GM21360 (cell line): Measurements from ENCODE around the gene ITGA6.

Experiments
- ATAC-seq: cut with Tn5 transposase; IDR thresholded peaks from one replicate; pipeline ENCODE4 v1.9.1; 2021; ENCODE audit warnings: mild to moderate bottlenecking, moderate library complexity; ENCODE audit not compliant: unreplicated experiment

The ITGA6 gene

DNA sequence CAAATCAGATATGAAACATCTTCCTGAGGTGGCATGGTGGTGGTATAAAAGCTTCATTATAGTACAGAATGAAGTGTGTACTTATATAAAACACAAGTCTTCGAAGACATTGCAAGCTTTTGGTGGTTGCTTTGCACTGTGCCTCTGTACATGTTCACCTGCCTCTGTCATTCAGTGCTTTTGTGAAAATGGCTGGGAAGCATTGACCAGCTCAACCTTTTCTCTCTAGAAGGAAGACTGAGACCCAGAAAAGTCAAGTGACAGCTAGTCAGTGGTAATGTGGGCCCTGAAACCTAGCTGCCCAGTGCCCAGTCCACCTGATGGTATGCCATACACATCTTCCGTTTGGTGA lies 12.1 kb downstream of the ITGA6 start:
- no peak for ATAC-seq

DNA sequence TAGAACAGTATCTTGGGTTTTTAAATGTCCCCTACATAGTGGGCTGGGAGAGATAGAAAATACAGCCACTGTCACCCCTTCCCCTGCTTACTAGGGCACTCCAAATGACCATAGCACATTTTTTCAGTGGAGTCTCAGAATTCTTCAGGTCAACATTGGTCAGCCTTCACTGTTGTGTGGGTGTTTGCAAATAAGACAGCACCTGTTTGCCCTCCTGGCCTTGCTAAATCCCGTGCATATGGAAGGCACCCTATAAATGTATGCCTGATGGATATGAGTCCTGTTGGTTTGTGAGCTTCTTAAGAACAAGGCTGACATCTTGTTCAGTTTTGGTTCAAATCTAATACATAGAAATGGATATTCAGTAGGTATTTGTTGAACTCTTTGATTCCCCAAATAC lies 12.5 kb downstream of the ITGA6 start:
- no peak for ATAC-seq

DNA sequence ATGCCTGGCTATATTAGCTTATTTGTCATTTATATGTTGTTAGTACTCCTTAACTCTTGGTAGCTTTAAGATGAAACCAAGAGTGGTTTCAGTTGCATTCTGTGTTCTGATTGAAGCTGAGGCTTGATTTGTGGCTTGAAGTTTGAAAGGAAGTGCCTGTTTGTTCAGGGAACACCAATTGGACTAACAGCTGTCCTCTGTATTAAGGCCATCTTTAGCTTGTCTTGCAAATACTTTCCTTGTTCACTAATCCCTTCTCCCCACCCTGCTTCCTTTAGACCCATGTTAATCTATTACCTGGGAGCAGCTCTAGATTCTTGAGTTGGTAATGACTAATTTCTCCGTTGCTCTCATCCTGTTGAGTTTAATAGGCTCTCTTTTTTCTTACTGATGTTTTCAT lies 13.4 kb downstream of the ITGA6 start:
- no peak for ATAC-seq

DNA sequence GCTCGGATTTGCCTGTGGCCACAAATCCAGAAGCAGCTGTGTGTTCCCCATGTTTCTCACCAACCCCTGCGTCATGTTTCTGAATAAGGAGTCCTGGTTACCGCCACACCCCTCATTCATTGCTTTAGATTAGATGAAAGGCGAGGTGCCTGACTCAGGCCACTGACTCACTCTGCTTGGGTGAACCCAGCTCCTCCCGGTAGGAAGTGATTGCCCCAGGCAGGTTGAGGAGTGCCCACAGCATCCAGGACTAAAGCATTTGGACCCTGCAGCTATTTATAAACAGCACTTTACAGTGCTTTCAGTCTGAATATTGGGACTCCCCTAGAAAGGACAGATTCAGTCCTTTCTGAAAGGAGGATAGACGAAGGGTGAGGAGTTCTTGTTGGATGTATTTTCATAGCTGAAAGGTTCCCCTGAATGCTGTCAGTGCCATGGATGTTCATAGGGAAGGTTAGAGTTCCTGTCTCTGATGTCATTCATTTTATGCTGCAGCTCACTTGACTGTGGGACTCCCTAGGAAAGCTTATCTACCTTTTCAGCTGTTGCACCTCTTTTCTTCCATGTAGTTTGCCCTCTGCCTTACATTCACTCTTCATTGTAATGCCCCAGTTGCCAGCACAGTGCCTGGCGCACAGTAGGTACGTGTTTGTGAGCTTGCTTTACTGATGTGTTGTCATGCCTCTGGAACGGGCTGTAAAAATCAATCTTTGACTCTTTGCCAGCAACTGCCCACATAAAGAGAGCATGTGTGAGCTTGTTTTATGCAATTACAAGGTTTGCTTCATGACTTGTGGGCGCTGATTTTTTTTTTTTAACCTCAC lies 14.9 kb downstream of the ITGA6 start:
- no peak for ATAC-seq

DNA sequence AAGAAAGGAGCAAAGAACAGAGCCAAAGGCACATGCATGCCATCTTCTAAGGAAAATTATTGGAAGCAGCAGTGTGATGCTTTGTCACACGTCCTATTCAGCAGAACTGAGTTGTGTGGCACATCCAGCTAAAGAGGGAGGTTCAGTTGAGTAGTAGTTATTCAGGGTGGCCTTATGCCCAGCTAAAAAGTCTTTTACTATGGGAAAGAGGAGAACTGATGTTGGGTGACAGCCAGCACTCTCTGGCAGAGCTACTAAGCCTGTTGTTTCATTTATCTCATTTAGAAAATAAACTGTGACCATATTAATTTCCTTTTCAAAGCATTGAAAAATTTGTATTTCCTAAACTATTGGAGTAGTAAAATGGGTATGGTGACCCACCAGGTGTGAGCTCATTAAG lies 18.5 kb downstream of the ITGA6 start:
- ATAC-seq, result no peak

DNA sequence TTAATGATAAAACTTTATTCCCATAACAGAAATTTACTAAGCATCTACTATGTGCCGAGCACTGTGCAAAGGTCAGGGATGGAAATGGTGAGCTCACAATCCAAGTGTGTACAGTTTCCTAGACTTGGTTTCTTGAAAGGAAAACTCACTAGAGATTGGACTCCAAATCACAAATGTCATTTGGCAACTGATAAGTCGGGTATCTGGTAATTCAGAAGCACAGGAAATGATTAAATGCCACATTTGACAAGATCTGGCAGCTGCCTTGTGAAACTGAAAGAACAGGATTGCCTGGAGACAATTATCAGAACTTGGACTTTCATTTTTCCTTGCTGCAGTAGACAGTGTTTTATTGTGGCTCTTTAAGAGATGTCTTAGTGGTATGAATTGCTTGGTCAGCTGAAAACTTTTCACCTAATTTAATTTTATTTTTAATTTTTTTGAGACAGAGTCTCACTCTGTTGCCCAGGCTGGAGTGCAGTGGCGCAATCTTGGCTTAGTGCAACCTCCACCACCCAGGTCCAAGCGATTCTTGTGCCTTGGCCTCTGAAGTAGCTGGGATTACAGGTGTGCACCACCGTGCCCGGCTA lies 19.2 kb downstream of the ITGA6 start:
- no peak for ATAC-seq

DNA sequence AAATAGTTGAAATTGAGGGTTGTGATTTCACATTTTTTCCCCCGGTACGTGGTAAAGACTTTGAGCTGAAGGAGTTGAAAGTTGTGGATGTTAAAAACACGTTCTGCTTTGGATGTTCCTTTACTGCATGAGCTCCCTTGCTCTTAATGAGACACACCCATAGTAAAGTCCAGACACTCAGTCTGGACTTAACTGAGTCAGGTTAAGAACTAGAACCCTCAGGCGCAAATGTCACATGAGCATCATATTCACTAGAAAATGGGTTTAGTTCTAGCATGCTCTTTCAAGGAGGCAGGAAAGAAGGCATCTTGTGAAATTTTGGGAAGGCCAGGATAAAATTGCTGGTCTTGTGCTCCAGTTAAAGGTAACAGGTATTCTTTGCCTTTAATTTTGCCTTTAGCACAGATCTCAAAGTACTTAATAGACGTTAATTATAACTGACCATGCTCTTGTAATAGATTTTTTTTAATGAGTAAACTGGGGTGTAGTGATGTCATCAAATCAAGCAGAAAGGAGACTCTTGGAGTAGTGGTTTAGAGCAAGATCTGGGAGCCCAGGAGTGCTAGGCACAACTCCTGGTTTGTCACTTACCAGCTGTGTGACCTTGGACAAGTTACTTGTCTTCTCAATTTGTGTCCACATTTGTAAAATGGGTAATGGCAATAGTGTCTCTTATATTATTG lies 20.6 kb downstream of the ITGA6 start:
- ATAC-seq, result no peak

DNA sequence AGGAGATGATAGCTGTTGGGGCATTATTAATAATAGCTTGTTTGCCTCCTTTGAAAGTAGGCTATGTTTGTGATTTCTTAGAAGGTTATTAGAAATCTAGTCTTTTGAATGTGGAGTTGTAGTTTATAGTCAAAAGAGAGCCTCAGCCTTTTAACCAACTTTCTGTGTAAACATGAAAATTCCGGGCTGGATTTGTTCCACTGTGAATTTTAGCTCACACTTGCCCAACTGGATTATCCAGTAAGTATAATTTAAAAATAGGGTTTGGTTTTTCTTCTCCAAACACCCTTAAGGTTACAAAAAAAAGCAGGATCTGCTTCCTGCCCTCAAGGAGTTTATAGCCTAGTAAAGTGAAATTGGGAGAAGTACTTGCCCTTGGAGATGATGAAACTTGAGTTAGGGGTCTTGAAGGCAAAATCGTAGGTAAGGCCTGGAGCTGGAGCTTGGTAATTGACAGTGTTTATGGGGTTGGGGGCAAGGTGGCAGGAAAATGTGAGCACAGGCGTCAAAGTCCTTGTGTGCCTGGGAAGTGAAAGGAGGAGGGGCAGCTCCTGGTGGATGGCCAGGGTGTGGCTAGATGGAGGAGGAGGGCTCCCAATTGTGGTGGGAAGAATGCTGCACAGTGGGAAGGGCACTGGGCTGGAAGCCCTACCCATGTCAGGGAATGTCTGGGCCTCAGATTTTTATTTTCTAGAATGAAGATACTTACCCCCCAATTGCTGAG lies 21.3 kb downstream of the ITGA6 start:
- no peak for ATAC-seq

DNA sequence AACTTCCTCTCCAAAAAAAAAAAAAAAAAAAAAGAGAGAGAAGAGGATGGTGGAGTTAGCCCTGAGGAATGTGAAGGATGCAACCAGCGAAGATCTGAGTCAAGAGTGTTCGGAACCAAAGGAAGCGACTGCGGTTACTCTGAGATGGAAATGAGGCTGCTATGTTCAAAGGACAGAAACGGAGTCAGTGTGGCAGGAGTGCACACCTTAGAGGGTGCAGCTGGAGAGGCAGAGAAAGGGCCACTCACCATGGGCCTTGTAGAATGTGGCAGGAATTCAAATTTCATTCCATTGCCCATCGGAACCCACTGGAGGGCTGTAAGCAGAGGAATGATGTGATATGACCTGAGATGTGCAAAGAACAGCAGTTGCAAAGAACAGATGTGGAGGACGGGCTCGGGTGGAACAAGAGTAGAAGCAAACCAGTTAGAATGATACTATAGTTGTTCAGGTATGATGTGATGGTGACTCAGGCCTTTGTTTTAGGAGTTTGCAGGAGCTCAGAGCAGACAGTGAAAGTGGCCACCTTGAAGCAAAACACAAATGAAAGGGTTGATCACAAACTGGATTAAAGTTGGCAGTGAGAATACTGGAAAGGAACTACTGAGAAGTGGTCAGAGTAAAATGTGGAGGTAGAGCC lies 22.6 kb downstream of the ITGA6 start:
- no peak for ATAC-seq

DNA sequence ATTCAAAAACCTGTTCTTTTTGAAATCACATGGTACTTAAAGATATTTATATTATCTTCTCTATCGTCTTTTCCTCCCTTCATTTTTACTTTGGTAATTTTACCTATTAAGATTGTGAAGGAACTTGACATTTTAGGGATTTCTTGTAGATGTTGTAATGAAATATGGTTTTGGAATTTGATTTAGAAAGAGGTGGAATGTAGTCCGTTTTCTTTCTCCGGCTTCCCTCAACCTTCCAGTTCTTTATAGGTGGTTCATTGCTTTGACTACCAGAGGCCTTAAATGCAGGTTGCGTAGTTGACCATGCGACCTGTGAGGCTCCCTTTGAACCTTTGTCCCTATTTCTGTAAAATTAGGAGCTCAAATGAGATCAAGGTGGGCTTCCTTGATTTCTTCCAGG lies 24.5 kb downstream of the ITGA6 start:
- no peak for ATAC-seq

DNA sequence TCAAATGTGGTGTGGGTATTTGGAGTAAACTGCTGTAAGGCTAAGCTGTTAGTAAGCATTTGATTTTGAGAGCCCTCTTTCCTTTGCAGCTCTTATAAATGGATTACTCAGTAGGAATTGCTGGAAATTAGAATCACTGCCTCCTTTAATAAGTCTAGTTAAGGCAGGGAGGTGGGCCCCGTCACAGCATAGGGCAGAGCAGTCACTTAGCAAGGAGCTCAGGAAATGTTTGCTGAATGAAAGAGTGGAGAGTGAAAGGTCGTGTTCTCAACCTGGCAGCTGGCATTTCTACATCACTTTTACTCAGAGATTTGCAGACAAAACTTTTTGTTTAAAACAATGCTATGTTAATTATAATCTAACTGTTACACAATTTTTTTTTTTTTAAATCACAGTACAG lies 25.5 kb downstream of the ITGA6 start:
- ATAC-seq, result no peak

DNA sequence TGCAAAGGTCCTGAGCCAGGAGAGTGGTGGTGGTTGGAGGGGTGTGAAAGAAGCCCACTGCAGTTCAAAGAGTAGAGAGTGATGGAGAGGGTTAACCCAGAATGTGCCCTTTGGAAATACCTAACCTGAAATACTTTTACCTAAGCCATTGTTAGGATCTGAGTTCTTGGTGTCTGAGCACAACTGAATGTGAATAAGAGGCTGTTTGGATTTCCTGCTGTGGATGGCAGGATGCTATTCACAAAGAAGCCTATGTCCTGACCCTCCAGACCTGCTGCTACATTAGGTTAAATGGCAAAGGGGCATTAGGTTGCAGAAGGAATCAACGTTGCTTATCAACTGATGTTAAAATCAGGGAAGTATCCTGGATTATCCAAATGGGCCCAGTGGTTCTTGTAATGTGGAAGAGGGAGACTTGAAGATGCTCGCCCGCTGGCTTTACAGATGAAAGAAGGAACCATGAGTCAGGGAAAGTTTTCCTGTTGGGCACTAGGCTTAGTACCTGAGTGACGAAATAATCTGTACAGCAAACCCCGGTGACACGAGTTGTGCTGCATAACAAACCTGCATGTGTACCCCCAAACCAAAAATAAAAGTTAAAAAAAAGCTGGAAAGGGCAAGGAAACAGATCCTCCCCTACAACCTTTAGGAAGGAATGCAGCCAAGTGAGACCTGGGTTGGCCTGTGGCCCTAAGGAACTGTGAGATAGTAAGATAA lies 27.2 kb downstream of the ITGA6 start:
- no peak for ATAC-seq

DNA sequence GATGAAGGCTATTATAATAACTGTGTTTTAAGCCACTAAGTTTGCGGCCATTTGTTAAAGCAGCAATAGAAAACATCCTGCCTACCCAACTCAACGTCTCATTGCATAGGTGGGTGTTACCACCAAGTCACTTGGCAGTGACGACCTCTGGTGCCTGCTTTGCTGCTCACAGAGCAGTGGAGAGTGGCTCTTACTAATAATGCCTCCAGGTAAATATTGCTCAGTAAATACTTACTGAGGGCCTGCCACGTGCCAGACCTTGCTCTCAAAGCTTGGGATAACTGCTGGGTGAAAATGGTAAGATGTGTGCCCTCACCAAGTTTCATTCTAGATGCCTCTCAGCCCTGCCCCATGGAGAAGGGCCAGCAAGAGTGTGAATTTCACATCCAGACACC lies 27.7 kb downstream of the ITGA6 start:
- ATAC-seq, result no peak

DNA sequence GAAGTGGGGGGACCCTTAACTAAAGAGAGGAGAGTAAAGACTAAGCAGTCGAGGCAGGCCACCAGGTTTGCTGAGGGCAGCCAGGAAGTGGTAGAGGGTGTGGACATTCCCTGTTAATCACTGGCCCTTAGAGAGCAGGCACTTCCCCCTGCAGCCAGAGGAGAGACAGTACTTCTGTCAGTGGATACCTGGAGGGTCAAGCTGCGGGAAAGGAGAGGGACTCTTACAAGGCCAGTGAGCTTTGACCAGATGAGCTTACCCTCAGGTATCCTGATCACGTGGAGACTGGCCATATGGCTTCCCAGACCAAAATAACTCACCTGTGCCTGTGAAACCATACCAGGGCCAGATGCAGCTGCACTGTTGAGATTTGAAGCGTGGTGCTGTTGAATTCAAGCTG lies 28.6 kb downstream of the ITGA6 start:
- ATAC-seq, result no peak

DNA sequence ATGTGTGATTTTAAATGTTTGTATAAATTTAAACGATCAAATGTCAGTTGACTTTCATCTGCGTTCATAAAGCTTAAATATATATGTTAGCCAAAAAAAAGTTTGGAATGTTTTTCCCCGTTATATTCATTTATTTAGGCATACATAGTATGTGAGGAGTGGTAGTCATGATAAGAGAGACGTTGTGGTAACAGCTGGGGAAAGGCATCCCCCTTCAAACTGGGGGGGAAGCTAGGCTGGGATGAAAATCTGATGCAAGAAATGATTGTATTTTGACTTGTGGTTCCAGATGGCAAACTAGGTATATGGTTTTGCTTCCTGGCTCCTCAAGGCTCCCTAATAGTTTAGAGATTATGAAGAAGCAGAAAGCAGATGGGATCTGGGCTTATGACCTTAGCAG lies 30.1 kb downstream of the ITGA6 start:
- ATAC-seq, result no peak

DNA sequence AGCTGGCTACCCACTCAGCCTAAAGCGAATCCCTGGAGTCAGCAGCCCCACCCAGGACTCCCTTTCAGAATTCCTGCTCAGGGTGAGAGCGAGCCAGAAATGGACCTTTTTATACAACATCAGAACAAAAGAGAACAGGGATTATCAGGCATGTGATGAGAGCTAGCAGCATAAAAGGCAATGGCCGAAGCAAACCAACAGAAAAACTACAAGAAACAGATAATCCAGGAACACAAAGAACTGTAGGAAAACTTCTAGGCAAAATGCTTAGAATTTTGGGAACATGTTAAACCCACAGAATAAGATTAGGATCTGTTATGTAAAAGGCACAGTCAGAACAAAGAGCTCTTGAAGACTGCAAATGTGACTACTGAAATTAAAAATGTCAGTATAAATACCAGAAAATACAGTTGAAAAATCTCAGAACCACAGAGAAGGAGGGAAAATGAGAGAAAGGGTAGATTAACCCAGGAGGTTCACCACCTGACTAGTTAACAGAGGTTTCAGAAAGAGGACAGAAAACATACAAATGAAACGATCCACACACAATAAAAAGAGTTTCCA lies 31.3 kb downstream of the ITGA6 start:
- ATAC-seq, result no peak

DNA sequence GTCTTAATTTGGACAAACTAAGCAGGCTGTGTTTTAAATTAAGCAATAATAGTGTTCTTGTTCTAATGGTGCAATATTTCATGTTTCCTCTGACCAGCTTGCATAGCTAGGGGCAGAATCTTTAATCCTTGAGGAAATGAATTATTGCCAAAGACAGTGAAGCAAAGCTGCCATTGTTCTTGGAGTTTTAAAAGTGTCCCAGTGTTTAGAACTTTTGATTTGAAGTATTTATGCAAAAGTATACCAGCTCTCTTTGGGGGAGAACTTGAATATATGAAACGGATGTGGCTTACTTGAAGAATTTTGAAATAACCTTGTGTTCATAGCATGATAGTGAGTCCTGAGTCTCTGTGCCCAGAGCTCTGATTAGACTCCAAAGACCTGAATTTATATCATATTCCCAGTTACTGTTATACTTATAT lies 33.4 kb downstream of the ITGA6 start:
- no peak for ATAC-seq

DNA sequence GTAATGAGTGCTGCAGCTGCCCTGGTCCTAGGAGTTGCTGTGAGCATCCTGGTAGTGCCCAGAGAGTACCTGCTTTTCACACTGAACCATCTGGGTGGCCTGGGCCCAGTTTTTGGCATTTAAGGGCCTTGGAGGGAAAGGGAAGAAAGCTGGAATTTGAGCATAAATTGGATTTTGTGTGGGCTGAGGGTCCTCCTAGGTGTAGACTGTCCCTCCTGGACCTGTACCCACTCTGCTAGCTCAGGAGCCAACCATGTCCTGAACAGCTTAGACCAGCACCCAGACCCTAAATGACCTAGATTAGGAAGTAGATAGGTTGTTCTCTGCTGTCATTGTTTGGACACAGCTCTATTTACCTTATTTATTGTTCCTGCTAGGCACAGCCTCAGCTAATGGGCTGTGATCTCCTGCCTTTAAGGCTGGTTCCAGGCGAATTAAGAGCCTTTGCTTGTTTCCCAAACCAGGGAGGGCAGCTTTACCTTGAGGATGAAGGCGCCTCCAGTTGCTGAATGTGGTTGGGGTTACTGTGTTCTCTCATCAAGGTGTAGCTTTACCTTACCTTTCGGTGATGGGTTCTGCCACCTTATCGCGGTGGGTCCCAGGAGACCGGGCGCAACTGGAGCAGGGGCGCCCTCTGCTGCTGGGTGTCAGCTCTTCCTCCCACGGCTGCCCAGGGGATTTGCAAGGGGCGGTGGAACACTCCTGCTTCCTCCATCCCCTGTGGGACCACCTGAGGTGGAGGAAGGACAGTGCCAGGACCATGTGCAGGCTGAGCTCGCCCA lies 34.4 kb downstream of the ITGA6 start:
- ATAC-seq, result no peak

DNA sequence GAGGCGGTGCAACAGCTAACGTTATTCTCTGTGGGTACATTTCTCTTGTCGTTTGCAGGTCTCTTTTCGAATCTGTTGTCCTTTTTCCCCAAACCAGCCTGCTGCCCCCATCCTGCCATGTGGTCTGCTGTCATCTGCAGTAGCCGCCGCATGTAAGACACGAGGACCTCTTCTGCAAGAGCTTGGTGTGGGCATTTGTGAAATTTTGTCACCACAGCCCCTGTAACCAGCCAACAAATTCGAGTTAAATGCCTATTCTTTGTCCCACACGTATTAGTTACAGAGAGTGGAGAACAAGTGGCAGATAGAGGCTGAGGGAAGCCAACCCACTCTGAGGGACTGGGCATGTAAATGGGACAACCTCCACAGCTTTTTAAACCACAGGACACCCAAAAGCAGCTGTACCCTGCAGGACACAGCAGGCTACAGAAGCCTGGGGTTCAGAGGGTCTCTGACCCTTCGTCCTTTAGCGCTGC lies 35.0 kb downstream of the ITGA6 start:
- no peak for ATAC-seq
